Frontal cortex (tissue), 4 donors: ENCODE measurements around the gene ITGB4. TPM values are rescaled to one million over a fixed set of nuclear protein-coding genes. Genes with fewer than 3 reads are reported as not detected.

ENCODE experiments used
- DNase-seq, 2 donors: peaks; one replicate each; pipeline ENCODE4 v3.0.0; 2012; ENCODE audit warnings: low spot score in 2 of 2
- FAIRE-seq: peaks from 2 replicates; lab custom pipeline; 2012; peaks lifted over from hg19 to GRCh38; lab: Jason Lieb, UNC
- total RNA-seq: library from RNA; depleted of rRNA; stranded (reverse); fragments of >200 nt; gene quantifications from one replicate; pipeline ENCODE4 v1.2.3, GENCODE V29; 2014
- donor health status: control.
- donor health status: control.
- donor health status: control.

Gene ITGB4
- total RNA-seq: 1.2 TPM

DNA sequence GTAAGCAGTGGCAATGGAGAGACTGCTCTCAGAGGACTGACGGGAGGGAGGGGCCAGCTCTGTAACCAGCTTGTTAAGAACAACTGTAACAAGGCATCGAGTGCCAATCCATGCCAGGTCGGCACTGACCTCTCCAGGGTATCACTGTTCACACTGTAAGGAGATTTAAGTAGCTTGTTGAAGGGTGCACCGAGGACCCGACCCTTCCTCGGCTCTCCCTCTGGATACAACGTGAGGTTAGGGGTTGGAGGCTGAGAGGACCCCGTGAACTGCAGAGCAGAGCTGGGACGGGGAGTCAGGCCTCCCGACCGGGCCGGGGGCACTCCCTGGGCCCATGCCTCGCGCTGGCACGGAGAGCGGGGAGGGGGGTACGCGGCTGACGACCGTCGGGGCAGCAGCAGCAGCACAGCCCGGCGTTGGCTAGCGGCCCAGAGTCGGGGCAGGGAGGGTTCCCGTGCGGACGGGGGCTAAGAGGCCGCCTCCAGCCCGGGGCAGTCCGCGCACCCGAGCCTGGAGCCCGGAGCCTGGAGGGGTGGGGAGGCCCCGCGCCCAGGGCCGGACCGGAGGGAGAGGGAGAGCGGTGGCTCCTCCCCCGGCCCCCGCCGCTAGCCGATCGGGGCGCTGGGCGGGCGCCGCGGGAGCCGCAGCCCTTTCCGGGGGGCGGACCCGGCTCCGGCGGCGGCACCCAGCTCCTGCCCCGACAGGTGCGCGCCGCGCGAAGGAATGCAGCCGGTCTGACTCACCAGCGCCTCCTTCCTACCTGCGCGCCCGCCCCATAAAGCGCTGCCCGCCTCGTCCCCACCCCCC, at the start of gene ITGB4:
Gene ITGB4 (plus strand): TSS at position 804 of the 807 bp plus-strand sequence. CDS start 3,245 bp downstream, outside the sequence.
- FAIRE-seq (no peak), DNase-seq (peak; percentile 74 to 76)

DNA sequence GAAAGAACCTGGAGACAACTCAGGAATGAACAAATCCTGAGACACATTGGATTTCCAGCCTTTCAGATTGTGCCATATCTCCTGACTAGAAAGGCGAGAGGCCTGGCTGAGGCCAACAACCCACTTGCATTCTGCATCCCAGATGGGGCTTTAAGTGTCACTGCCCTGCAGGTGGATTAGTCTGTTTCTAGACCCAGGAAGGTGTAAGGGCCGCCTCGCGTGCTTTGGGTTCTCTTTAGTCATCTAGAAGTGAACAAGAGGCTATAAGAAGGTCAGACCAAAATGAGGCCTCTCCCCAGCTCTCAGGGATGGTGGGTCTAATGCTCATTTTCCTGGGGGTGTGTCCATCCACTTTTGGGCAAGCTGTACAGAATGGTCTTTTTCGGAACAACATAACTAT, 49.2 kb upstream of the ITGB4 start:
- no peak for DNase-seq
- FAIRE-seq: no peak

DNA sequence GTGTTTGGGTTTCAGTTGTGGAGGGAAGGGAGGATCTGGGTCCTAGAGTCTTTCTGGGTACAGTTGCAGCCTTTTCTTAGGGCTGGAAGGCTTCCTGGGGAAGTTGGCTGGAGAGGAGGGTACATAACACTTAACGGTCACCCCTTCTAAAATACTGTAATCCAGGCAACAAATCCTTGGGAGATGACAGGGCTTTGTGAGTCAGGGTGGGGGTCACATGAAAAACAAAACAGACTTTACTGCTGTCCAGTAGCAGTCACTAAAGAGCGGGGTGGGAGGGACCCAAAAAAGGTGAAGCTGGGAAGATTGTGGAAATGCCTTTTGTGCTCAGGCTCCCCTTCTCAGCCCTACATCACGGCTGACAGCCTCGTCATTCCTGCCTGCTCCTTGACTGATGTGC, 47.8 kb upstream of the ITGB4 start:
- no peak for DNase-seq
- FAIRE-seq: no peak

DNA sequence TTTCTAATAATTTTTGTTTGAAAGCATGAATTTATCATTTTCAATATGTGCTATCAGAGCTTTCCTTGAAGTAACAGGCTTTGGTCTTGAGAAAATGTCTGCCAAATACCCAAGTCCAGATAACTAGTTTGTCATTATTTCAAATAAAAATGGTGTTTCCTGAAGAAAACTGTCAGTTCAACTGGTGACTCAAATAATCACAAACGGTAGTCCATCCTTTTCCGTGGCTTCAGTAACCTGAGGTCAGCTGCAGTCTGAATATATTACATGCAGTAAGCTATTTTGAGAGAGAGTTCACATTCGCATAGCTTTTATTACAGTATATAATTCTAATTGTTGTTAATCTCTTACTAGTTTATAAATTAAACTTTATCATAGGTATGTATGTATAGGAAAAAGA, 44.8 kb upstream of the ITGB4 start:
- no peak for DNase-seq
- no peak for FAIRE-seq

DNA sequence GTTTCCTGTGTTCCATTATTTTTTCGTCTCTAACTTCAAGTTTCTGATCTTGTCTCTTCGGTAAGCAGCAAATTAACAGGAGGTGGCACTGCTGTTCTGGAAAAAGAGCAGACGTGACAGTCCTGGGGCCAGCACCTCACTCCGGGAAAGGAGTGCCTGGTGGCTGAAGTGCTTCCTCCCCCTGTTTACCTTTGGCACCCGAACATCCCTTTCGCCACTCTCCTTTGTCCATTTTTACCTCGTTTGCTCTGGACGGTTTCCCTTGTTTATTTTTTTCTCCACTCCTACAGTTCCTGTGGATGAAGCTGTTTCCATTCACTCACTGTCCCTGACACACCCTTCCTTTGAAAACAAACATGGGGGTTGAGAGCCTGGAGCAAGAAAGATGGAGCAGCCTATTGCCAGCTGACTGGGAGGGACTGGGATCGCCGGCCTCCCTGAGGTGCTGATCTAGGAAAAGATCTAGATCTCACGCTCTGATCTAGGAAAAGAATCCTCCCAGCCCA, 41.5 kb upstream of the ITGB4 start:
- FAIRE-seq: no peak

DNA sequence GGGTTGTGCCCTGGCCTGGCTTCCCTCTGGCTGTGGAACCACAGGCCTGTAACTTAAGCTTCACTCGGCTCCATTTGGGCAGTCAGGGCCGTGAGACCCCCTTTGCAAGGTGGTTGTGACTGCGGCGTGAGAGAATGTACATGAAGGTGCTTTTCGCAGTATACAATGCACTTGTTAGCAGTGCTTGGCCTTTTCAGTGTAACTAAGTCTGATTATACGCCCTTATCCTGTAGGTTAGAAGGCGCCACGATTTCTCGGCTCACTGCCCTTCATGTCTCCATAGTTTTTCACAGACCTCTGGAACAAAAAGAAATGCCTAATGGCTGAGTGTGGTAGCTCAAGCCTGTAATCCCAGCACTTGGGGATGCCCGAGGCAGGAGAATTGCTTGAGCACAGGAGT, 40.8 kb upstream of the ITGB4 start:
- DNase-seq (no peak), FAIRE-seq (no peak)

More for the DNA sequence above, 41.5 kb upstream of the ITGB4 start:
- DNase-seq: no peak

DNA sequence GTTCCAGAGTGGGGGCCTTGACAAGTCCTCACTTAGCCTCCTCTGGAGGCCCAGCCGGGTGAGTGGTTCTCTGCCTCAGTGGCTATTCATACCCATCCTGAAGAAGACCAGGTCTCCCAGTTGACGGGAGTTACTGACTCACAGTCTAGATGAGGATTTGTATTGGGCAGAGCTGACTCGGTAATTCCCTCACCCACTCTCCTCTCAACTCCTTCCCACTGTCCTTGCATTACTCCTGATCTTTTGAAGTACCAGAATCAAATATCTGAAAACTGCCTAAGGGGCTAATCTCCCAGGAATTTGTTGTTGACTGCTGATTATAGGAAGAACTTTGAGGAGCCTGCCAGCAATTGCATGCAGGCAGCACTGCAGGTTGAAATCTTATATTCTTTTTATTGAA, 40.0 kb upstream of the ITGB4 start:
- no peak for FAIRE-seq
- DNase-seq: no peak

DNA sequence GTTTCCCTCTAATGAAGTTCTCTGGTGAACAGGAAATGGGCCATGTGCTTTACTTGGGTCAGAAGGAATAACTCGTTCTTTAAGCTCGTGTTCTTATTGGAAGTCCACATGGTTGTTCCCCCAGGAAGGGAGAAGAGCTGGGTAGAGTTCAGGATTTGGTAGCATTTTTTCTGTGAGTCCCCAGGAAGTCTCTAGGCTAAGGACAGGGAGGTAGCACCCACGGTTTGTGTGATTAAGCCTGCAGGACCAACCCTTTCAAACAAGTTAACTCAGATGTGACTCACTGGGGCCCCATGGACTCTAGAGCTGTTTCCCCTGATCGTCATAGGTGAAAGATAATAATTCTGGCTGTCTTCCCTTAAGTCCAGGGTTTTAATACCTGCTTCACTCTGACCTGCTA, 37.7 kb upstream of the ITGB4 start:
- DNase-seq (no peak), FAIRE-seq (no peak)

DNA sequence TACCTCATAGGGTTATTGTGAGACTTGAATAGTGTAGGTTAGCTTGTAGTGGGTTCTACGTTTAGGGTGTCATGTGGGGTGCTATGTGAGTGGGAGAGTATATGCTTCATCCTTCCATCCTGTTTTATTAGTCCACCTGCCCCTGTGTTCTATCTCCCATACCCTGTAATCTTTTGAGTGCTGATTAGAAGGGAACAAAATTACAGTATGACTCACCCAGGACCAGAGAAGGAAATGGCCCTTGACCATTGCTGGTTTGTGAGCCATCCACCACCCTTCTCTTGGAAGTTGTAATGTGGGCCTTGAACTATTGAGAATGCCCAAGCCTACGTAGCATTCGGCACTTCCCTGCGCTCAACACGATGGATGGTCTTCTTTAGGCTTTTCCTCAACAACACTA, 37.0 kb upstream of the ITGB4 start:
- FAIRE-seq: no peak

DNA sequence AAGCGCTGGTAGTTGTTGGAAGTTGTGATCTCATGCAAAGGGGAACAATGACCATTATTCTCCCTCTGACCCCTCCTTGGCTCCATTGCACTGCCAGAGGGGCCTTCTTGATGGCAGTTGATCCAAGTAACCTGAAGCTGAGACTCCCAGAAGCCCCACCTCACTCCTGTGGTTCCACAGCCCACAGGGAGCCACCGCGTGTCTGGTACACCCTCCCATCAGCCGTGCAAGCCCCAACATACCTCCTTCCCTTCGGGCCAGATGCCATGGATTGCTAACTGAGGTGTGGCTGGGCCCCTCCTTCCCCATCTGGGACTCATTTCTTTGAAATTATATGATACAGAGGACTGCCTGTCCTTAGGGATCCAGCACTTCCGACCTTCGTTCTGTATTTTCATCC, 36.3 kb upstream of the ITGB4 start:
- FAIRE-seq (no peak), DNase-seq (no peak)

More for the DNA sequence above, 37.0 kb upstream of the ITGB4 start:
- DNase-seq: no peak

DNA sequence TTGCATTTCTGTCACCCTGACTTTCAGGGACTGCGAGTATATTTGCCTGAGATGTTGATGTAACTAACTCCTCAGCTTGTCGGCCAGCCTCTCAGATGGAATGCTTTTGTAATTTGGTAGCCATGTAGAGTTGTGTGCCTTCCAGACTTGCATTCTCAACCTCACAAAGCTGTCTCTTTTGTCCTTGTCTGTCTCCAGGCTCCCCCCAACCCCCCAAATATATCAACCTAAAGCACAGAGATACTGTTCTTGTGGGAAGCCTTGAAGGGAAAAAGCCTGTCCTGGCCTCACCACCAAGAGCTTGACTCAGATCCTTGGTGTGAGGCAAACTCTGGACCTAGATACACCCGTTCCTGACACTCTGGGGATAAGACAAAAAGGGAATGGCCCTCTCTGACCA, 35.8 kb upstream of the ITGB4 start:
- no peak for FAIRE-seq

DNA sequence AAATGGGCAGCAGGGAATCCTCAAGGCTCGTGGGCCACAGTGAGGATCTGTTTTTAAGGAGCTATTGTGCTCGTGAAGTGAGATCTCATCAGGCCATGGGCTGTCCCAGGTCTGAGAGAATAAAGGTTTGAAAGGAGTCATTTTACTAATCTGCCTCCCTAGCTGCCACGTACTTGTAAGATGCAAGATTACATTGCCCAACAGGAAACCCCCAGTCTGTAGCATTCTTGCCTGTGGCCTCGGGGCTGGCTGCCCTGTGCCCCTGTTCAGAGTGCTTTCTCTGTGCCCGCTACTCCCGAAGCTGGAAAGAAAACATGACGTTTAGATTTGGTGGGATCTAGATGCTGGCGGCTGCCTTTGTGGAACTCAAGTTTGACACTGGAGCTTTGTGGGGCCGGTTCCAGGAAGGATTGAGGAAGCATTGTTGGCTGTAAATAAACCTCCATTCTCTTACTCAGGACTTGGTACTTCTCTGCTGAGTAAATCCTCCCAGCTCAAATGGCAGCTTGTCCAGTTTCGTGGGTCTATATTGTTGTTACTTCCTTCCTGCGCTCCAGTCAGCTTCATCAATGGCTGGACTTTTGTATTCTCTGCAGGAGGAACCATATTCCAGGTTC, 32.9 kb upstream of the ITGB4 start:
- FAIRE-seq (no peak), DNase-seq (no peak)

More for the DNA sequence above, 35.8 kb upstream of the ITGB4 start:
- no peak for DNase-seq

DNA sequence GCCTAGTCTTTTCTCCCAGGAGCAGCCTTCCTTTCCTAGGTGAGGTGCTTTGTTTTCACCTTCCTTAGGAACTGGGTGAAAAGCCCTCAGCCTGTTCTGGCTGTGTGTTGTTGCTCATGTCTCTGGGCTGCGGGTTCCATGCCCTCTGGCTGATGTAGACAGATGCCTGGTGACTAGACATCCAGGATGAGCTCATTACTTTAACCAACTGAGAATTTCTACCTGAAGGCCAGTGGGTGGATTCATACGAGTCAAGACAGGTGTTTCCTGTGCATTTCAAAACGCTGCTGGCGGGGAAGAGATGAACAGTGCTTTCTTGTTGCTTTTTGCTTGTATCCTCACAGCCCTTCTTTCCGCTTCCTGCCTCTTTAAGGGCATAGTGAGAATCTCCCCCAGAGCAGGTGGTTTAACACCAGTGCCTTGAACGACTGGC, 31.8 kb upstream of the ITGB4 start:
- FAIRE-seq: no peak
- DNase-seq: no peak

DNA sequence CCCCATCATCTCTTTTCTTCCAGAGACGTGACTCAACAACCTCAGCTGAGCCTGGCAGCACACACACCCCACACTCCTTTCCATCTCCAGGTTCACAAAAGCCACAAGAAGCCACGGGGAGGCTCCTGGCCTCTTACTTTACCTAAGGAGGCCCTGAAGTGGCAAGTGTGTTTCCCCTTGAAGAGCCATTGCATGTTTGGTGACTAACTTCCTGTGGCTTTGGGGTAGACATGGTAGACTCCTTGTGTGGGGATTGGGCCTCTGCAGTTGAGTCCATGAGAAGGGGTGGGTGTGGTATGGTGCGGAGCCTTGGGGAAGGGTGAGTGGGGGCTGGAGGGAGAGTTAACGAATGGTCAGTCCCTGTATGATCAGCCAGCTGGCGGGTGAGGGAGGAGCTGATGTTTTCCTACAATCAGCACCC, 29.9 kb upstream of the ITGB4 start:
- FAIRE-seq (no peak), DNase-seq (no peak)

DNA sequence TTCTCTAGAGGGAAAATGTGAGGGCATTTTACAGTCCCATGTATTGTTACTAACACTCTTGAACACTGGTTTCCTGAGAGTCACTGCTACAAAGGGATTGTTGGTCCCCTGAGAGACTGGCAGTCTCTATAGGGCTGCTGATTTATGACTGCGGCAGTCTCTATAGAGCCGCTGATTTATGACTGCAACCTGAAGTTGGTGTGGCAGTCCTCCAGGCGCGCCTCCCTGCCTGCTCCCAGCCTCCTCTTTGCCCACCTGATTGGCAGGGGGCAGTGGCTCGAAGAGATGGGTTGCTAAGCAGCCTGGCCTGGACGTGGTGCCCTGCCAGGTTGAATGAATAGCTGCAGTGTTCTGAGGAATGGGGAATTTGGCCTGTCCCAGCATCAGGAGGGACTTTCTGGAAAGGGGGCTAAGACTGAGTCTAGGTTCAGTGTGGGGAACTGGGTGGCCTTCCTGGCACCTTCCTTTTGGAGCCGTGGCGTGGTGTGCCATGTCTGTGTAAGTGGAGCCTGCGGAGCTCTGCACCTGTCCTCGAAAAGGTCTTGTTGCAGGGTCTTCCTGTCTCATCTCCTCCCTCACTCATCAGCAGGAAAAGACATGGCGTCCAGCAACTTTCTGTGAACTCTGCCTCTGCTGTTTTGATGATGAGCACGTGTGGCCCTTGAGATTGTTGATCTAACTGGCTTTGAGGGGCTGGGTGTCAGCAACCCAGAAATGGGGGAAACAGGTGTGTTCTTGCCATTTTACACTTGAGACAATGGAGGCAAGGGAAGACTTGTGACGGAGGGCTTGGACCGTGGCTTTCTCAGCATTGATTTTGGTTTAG, 29.2 kb upstream of the ITGB4 start:
- no peak for DNase-seq
- no peak for FAIRE-seq

DNA sequence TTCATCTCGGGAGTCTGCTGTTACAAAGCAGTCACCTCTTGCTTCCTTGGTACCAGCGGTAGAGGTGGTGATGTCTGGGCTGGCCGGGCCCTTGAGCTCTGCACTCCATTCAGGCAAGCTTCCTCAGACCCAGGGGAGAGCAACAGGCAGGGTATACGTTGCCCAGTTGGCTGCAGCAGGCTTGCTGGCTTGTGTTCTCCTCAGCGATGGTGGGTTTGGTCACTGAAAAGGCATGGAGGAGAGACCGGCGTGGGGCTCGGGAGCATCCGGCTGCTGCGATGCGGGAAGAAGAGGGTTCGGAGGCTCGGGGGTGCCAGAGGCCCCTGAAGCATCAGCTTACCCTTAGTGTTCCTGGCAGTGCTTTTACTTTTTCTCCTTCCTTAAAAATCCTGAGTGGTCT, 28.3 kb upstream of the ITGB4 start:
- DNase-seq (no peak), FAIRE-seq (no peak)

DNA sequence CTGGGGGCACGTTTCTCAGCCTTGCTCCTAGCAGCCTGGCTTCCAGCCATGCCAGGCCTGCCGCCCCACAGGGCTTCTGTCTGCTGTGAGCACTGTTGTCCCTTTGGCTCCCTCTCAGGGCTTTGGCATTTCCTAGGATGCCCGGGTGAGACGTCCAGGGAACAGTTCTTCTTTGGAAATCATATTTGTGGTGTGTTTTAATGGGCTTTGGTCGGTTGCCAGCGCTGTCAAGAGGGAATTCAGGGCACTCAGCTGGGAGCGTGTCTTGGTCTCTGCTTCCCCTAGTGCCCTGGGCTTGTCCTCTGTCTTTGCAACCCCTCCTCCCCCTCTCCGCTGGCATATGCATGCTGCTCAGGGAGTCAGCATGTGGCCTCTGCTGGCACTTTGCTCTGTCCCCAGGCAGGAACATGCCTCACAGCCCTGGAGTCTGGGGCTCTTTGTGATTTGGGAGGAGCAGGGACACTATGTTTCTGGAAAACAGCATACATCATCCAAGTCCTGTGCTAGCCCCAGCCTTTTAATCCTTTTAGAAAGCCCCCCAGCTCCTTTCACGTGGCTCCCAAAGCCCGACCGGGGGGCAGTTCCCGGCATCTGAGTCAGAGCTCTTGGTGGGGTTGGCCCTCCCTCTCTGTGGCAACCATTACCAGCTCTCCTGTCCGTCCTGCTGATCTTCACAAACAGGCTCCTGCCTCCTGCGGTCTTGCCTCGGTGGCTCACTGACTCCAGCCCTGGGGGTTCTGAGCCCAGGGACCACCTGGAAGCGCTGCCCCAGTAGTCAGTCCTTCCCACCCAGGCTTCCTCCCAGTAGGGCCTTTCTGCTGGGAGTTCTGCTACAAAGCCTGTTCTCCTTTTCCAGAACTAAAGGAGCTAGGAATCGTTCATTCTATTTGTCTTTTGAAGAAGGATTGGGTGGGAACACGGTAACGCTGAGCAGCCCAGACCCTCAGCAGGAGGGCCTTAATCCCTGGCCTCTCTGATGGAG, 27.5 kb upstream of the ITGB4 start:
- peak in 1 of 2 donors; percentile 62 for DNase-seq
- no peak for FAIRE-seq

DNA sequence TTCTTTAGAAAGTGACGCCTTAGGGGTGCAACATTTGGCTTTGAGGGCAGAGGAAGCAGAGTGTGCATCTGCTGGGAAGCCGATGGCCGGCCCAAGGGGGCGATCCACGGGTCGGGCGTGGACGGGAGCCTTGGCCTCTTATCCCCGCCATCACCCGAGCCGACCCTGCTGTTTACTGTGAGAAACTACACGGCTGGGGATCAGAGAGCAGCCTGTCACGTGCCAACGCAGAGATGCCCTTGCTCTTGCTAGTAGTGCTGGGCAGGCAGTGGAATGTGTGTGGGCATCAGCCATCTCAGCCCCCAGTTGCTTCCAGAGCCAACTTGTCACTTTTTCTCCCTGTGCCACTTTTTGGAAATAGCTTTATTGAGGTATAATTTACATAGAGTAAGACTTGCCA, 26.7 kb upstream of the ITGB4 start:
- DNase-seq (no peak), FAIRE-seq (no peak)

DNA sequence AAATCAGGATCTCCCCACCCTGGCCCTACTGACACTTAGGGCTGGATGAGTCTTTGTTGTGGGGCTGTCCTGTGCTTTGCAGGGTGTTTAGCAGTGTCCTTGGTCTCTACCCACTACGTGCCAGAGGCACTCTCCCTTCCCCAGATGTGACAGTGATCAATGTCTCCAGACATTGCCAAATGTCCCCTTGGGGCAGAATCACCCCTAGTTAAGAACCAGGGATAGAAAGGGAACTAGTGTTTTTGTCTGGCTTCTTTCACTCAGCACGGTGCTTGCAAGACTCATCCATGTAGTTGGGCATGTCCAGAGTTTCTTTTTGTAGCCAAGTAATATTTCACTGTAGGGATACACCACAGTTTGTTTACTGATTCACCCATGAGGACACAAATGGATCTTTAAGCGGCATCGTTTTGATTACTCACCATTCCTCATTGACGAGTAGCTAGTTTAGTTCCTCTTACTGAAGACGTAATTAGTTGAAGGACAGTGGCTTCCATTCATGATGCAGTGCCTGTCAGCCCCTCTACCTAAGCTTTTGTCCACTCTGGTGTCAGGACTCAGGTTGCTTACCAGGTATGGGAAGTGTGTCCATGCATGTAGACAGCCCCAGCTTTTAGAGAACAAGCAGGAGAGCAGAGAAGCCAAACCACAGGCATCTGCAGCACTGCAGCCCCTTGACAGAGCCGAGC, 26.0 kb upstream of the ITGB4 start:
- no peak for FAIRE-seq
- DNase-seq: no peak
